Kidney (tissue), 14 donors: ENCODE measurements around the gene SLC6A19. TPM values are rescaled to one million over a fixed set of nuclear protein-coding genes. Genes with fewer than 3 reads are reported as not detected.
"Not testable (repeated sequence)": the region's sequence is repeated elsewhere in the genome, so short reads cannot be mapped to it uniquely, and the experiment has no call there.

Source experiments
- DNase-seq, 5 donors: peaks; one replicate each; pipeline ENCODE4 v3.0.0-alpha.2; 2013 to 2020
- FAIRE-seq: peaks from 2 replicates; lab custom pipeline; 2012; peaks lifted over from hg19 to GRCh38; lab: Jason Lieb, UNC
- H3K27ac ChIP-seq, 2 donors: one replicate each; pipeline ENCODE4 v1.7.0; 2013; ENCODE audit warnings: low read depth in 2 of 2, low read length in 2 of 2, inconsistent platforms in 1 of 2
- H3K27me3 ChIP-seq: one replicate; pipeline ENCODE4 v1.7.1; 2013; ENCODE audit warnings: low read length, inconsistent platforms; ENCODE audit not compliant: control insufficient read depth, insufficient read depth
- H3K36me3 ChIP-seq, 3 donors: one replicate each; pipeline versions ENCODE4 v1.7.0 to v1.7.1; 2013; ENCODE audit warnings: low read length in 3 of 3, control low read depth in 1 of 3, inconsistent platforms in 1 of 3; ENCODE audit not compliant: insufficient read depth in 3 of 3, control insufficient read depth in 2 of 3
- H3K4me1 ChIP-seq, 3 donors: one replicate each; pipeline versions ENCODE4 v1.7.0 to v1.7.1; 2013; ENCODE audit warnings: low read length in 3 of 3, inconsistent platforms in 1 of 3, low read depth in 1 of 3; ENCODE audit not compliant: control insufficient read depth in 2 of 3, insufficient read depth in 2 of 3
- H3K4me3 ChIP-seq, 3 donors: one replicate each; pipeline versions ENCODE4 v1.7.0 to v1.8.1; 2013; ENCODE audit warnings: low read length in 3 of 3, control low read depth in 1 of 3, inconsistent platforms in 1 of 3
- H3K9ac ChIP-seq, 3 donors: one replicate each; pipeline versions ENCODE4 v1.7.0 to v1.7.1; 2013; ENCODE audit warnings: low read length in 3 of 3, control low read depth in 1 of 3, inconsistent platforms in 1 of 3
- H3K9me3 ChIP-seq, 3 donors: one replicate each; pipeline versions ENCODE4 v1.7.0 to v1.7.1; 2013; ENCODE audit warnings: low read length in 3 of 3, control low read depth in 1 of 3, inconsistent platforms in 1 of 3; ENCODE audit not compliant: control insufficient read depth in 2 of 3, insufficient read depth in 1 of 3
- intact Hi-C: fragments of 100-400 bp; cut with DNase I; formaldehyde crosslinking; loops from one replicate; pipeline ENCODE4 v1.11.1; 2022
- polyA plus RNA-seq: library from polyadenylated mRNA; stranded (reverse); fragments of 350-450 nt; fragmentation: Illumina TruSeq; extraction: RNeasy Lipid Tissue Mini Kit (QIAGEN cat#74804); gene quantifications from one replicate; pipeline ENCODE4 v1.2.3, GENCODE V29; 2014; ENCODE audit warnings: low read depth, low replicate concordance; ENCODE audit not compliant: insufficient read depth
- total RNA-seq: library from RNA; stranded (reverse); fragmentation: NEBNext Ultra II Directional; extraction: Animal tissue kit (Norgen Biotek cat#: 25700); gene quantifications from one replicate; pipeline ENCODE4 v1.2.1, GENCODE V29; 2021
- TF ChIP-seq, protein P1 (sequence below): IDR thresholded peaks from 3 replicates; pipeline ENCODE4 v1.5.1; 2012; ENCODE audit warnings: mild to moderate bottlenecking, moderate library complexity, borderline replicate concordance; ENCODE audit not compliant: insufficient read depth; ENCODE audit errors: extremely low read depth
- donor health status: control.
- donor health status: control.
- donor health status: control.
- donor health status: control.
- donor health status: control.
- donor health status: DM: yes; HTN: yes; CAD: no.
- donor health status: Normal renal cell carcinoma (clear cell type).

SLC6A19 gene
- total and polyA plus RNA-seq, 2 donors from 2014 or later, result 2.2 to 69.3 TPM

- TF ChIP-seq, protein P1, sequence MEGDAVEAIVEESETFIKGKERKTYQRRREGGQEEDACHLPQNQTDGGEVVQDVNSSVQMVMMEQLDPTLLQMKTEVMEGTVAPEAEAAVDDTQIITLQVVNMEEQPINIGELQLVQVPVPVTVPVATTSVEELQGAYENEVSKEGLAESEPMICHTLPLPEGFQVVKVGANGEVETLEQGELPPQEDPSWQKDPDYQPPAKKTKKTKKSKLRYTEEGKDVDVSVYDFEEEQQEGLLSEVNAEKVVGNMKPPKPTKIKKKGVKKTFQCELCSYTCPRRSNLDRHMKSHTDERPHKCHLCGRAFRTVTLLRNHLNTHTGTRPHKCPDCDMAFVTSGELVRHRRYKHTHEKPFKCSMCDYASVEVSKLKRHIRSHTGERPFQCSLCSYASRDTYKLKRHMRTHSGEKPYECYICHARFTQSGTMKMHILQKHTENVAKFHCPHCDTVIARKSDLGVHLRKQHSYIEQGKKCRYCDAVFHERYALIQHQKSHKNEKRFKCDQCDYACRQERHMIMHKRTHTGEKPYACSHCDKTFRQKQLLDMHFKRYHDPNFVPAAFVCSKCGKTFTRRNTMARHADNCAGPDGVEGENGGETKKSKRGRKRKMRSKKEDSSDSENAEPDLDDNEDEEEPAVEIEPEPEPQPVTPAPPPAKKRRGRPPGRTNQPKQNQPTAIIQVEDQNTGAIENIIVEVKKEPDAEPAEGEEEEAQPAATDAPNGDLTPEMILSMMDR, result no peak
- no peaks in the 10 kb centered on the region for H3K36me3 ChIP-seq
- no peak for DNase-seq
- H3K27me3 ChIP-seq, result peaks cover 3% of the 10 kb centered on the region
- H3K9me3 ChIP-seq, result no peaks in the 10 kb centered on the region
- H3K4me1 ChIP-seq, result peaks cover 0 to 2% (median 0%) of the 10 kb centered on the region in 3 donors
- H3K27ac ChIP-seq, result no peak overlapping the region
- H3K4me3 ChIP-seq, result no peak overlapping the region
- intact Hi-C loops, result loop anchor here (10.0 kb wide), 1 partner anchor 222 kb away; no protein-coding TSS in a partner anchor
- FAIRE-seq, result no peak
- no peak overlapping the region for H3K9ac ChIP-seq
Observed at GRCh38 chr5:1156754-1157460, 44.5 kb upstream of the SLC6A19 start.

DNA sequence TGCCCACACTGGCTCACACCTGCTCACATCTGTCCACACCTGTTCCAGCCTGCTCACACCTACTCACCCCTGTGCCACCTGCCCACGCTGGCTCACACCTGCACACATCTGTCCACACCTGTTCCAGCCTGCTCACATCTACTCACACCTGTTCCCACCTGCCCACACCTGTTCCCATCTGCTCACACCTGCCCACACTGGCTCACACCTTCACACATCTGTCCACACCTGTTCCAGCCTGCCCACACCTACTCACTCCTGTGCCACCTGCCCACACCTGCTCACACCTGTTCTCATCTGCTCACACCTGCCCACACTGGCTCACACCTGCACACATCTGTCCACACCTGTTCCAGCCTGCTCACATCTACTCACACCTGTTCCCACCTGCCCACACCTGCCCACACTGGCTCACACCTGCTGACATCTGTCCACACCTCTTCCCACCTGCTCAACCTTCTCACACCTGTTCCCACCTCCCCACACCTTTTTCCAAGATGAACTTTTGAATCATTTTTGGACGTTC, 43.9 kb upstream of the SLC6A19 start:
- not testable (repeated sequence) for H3K4me1 ChIP-seq, H3K27ac ChIP-seq, DNase-seq, H3K9ac ChIP-seq, H3K27me3 ChIP-seq, H3K9me3 ChIP-seq, H3K4me3 ChIP-seq, FAIRE-seq, H3K36me3 ChIP-seq
- intact Hi-C loops, result loop anchor here (10.0 kb wide), 1 partner anchor 223 kb away; no protein-coding TSS in a partner anchor

DNA sequence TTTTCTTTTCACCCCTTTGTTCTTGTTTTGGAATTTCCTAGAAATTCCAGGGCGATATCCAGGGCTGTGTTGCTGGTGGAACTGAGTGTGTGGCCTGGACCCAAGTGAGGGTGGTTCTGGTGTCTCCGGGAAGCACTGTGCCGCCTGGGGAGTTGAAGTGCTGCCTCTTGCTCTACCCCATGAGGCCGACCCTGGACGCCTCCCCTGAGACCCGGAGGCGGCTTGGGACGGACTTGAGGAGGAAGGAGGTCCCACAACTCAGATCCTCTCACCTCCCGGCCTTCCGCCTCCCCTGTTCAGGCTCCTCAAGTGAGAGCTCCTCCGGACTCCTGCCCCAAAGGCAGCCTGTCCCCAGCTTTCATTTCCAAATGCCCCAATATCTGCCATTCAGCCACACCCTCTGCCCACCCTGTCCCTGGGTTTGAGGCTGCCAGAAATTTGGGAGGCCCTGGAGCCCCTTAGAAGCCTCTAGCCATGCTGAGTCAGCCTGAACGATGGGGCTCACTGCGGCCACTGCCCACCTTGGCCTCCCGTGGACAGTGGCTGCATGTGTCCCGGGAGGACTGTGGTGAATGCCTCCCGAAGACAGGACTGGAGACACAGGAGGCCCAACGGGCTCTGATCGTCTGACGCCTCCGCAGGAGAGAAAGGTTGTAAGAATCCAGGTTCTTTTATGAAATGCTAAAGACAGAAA, 42.6 kb upstream of the SLC6A19 start:
- H3K4me3 ChIP-seq, result no peak overlapping the region
- H3K9me3 ChIP-seq, result no peaks in the 10 kb centered on the region
- no peak for DNase-seq
- H3K27ac ChIP-seq, result no peak overlapping the region
- intact Hi-C loops, result loop anchor here (10.0 kb wide), 1 partner anchor 224 kb away; no protein-coding TSS in a partner anchor
- H3K9ac ChIP-seq, result no peak overlapping the region
- peaks cover 0 to 2% (median 0%) of the 10 kb centered on the region in 3 donors for H3K4me1 ChIP-seq
- TF ChIP-seq, protein P1, result no peak
- H3K36me3 ChIP-seq, result no peaks in the 10 kb centered on the region
- peaks cover 3% of the 10 kb centered on the region for H3K27me3 ChIP-seq
- no peak for FAIRE-seq

DNA sequence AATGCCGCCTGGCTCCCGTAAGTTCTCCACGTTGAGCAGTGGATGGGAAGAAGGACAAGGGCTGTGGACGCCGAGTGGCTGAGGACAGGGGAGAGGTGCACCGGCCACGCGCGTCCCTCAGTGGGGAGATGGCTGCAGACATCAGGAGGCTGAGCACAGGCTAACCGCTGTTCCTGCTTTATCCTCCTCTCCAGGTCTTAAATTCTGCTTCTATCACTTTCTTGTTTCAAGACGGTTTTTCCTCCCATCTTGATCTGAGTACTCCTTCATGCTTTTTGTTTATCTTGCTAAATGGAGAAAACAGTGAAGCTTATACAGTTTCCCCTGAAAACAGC, 42.1 kb upstream of the SLC6A19 start:
- intact Hi-C loops, result loop anchor here (10.0 kb wide), 1 partner anchor 225 kb away; no protein-coding TSS in a partner anchor
- Histone ChIP-seq H3K4me1 (peaks cover 0 to 2% (median 0%) of the 10 kb centered on the region in 3 donors), H3K27me3 (peaks cover 2% of the 10 kb centered on the region), H3K36me3 (no peaks in the 10 kb centered on the region), H3K4me3 (no peak overlapping the region), H3K9ac (no peak overlapping the region), H3K27ac (no peak overlapping the region), H3K9me3 (no peaks in the 10 kb centered on the region)
- DNase-seq, result no peak
- no peak for FAIRE-seq
- TF ChIP-seq, protein P1, result no peak
